GM21529 (cell line): ENCODE results near the gene GPR183.

Source experiments
- ATAC-seq: cut with Tn5 transposase; IDR thresholded peaks from one replicate; pipeline ENCODE4 v1.9.1; 2021; ENCODE audit not compliant: unreplicated experiment

GPR183 gene

DNA sequence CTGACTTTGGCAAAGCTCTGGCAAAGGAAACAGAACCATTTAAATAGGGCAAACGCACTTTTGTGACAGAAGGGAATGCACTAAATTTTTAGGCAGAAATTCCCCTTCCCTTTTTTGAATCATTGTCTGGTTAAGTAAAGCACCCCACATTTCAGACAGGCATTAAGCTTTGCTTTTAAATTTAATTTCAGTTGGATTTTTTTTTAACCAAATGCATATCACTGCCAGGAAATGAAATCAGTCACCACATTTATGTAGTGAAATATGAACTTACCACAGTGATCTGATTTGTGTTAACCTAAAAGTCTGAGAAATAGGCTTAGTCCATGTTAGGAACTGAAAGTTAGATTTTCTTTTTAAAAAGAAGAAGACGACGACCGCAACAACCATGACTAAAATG, 10.8 kb downstream of the GPR183 start:
- ATAC-seq: peak; percentile 59

DNA sequence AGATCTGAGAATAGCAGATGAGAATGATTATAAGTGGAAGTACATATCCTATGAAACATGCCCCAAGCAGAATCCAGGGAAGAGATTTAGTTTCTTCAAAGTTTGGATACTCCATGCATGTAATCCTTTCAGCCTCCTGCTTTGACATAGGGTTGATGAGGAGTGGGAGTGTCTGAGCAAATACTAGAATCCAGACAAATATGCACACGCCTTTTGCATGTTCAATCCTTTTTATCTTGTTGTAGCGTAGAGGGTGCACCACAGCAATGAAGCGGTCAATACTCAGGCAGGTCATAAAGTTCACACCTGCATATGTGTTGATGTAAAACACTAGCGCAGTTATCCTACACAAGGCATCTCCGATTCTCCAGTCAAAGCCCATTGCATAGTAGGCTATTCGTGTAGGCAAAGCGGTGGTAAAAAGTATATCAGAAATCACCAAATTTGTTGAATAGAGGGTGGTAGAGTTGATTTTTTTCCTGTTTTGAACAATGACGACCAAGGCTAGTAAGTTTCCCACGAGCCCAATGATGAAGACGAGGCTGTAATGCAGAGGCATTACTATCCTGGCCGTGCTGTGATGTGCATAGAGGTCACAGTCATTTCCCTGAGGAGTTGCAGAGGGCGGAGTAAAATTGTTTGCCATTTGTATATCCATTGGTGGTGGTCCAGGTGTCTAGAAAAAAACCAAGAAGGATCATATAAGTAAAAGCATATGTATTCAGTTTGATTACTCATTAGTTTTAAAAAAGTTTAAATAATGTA, 11.5 kb downstream of the GPR183 start:
- ATAC-seq: no peak

DNA sequence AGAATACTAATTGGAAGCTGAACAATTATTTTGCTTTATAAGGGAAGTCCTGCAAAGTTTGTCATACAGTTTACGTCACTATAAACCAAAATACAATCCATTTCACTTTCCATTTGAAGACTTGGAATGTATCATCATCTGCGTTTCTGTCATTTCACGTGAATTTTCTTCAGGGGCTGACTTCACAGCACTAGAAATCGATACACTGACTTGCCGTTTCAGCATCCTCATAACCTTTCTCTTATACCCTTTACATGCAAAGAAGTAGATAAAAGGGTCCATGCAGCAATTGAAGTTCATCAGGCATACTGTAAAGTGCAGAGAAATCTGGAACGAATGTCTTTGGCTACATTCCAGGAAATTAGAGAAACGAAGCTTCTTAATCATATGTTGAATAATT, 12.2 kb downstream of the GPR183 start:
- no peak for ATAC-seq

DNA sequence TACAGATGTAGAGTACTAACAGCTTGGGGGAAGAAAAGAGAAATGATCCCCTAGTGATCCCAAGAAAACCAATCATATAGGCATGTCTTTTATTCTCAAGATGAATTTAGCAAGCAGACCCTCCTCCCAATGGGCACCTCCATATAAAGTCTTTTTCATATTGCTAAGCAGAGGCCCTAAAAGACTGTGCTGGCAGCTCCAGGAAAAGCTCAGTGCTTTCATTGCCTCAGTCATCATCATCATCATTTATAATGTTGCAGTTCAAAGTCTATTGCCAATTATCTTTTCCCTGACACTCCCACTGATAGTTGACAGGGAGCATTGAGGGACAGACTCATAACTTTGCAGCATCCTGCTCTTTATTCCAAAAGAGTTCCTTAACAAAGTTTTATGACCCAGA, 13.0 kb downstream of the GPR183 start:
- no peak for ATAC-seq

DNA sequence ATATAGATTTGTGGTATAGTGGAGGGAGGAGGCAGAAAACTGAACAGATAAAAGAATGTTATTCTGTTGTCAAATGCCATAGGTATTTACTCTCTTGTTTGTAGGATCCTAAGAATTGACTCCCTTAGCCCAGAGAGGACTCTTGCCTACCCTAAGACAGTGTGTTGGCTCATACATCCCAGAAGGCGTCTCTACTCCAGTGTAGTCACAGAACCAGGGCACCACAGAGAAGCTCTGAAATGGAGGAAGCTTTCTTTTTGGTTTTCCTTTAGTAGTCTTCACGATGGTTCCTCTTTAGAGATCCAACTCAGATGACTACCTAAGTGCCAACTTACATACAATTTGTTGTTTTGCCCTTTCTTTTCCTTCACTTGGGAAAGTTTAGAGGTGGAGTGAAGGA, 14.0 kb downstream of the GPR183 start:
- ATAC-seq: no peak

DNA sequence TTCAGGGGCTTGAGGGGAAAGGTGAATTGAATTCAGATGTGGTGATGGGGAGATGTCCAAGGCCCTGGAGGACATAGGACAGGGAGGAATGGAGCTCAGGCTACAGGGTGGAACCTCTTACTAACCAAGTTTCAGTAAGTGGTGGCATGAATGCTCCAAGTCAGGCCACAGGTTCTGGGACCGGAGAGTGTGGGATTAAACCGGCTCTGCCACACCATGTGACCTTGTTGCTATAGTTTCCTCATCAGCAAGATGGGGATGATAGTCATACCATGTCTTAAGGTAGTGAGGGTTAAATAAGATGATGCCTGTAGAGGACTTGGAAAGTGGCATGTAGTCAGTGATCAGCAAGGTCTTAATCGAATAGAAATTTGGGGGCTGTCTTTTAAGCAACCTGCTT, 16.3 kb downstream of the GPR183 start:
- ATAC-seq: no peak

DNA sequence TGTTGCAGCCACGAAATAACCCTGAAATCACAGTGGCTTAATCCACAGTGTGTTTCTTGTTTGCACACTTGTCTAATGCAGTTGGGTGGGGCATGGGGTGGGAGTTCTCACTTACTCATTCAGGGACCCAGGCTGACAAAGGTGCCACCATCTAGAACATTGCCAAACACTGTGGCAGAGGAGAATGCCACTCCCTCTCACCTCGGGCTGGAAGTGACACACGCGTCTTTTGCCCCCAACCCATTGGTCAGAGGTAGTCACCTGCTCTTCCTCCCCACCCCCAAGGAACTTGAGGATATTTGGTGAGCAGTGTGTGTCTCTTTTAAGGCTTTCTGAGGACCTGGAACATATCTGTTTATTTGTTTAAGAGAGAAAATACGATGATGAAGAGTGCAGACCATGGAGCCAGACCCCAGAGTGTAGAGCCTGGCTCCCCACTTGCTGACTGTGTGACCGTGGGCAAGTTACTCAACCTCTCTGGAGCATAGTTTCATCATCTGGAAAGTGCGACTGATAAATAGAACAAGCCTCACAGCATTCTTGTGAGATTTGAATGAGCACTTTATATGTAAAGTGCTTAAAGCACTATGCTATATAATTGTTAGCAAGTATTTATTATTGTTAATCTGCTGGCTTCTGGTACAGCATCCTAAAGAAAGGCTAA, 17.4 kb downstream of the GPR183 start:
- no peak for ATAC-seq

DNA sequence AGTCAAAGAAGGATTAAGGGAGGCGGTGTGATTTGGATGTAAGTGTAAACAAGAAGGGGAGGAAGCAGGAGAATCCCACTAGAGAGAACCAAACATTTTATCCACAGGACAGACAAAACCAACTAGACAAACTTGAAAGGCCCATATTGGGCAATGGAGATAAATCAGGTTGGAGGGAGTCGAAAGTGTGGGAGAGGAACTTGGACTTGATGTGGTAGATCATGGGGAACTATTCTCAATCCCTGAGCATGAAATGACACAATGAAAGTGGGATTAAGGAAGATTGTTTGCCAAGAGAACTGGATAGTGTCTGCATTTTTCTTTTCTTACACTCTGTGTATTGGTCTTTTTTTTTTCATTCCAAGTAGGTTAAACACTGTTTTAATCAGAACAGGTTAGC, 17.9 kb downstream of the GPR183 start:
- ATAC-seq: no peak

DNA sequence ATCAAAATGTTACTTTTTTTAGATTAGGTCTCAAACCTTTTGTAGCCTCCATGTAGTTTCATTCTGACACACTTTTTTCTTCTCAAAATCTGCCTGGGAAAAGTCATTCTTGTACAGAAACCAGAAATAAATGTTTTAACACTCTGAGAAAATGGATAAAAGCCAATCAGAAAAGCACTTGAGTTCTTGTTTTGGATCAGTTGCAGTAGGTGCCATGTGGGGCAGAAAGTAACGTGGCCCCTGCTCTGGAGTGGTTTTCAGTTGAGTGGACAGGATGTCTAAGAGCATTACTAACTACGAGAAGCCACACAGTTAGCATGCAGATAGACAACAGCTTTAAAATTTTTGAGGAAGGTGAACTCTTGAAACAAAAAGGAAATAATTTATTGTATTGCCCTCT, 19.1 kb downstream of the GPR183 start:
- ATAC-seq: peak; percentile 91

DNA sequence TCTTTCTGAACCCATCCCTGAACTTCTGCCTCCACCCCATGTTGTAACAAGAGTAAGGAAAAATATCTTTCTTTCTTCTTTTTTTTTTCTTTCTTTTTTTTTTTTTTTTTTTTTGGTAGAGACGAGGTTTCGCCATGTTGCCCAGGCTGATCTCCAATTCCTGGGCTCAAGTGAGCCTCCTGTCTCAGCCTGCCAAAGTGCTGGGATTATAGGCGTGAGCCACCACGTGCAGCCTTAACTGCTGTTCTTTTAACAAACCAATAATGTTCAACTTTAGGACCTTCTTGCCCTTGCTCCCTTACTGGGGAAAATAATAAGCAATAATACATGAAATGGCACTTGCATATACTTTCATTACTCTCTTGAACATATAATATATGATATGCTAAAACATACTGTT, 19.6 kb downstream of the GPR183 start:
- peak; percentile 2 for ATAC-seq

DNA sequence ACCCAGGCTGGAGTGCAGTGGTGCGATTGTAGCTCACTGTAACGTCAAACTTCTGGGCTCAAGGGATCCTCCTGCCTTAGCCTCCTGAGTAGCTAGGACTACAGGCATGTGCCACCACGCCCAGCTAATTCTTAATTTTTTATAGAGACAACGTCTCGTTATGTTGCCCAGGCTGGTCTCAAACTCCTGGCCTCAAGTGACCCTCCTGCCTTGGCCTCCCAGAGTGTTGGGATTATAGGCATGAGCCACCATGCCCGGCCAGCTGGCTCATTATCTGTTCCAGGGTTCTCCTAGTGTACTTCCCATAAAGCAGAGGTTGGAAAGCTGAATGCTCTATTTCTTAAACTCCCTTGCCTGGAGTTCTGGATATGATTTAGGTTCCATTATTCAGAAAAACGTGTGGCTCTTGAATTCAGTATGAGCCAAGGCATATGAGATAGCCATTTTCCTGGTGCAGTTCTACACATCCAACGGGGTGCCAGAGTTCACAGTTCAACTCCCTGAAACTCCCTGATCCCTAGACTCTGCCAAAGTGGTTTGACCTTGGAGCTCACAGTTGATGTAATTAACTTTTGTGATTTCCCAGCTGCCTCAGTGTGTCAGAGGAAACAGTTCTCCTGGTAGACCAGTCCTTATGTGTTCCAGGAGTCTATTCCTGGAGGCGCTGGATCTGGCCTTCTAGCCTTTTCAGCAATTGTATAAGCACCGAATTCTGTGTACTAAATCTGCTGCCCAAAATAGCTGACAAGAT, 21.6 kb downstream of the GPR183 start:
- ATAC-seq: no peak

DNA sequence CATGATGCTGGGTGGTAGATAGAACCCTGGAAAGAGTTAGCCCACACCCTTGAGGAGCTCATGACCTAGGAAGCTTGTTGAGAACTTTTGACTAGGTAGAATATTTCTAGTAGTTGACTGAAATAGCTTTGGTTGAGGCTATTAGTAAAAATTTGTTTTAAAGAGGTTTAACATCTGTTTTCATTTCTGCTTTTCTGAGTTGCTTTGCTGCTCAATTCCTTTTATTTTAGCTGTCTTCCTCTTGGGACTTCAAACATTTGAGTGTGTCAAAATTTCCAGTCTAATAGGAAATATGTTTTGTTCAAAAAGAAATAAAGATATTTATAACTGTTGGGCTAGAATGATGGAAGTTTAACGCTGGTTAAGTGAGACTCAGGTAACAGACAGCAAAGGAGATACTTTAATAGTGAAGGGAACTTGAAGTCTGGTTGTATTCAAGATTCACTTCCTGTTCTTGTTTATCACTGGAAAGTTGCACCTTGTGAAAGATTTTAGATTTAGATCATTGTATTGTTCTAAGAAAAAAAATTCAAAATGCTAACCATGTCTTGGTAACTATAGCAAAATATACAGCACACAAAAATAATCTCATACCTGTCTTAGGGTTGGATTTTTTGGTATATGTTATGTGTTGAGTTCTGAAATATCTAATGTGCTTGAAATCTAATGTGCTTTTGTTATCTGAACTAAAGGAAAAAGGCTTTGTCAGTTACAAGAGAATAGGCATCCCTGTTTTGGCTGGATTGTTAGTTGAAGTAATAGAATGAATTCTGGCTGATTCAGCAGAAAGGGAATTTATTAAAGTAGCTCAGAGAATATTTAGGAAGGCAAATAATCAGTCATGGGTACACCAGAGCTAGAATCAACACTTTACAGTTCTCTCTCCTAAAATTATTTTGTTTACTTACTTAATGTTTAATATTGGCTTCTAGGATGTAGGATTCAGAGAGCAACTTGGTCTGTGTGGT, 24.7 kb downstream of the GPR183 start:
- ATAC-seq: peak; percentile 73

DNA sequence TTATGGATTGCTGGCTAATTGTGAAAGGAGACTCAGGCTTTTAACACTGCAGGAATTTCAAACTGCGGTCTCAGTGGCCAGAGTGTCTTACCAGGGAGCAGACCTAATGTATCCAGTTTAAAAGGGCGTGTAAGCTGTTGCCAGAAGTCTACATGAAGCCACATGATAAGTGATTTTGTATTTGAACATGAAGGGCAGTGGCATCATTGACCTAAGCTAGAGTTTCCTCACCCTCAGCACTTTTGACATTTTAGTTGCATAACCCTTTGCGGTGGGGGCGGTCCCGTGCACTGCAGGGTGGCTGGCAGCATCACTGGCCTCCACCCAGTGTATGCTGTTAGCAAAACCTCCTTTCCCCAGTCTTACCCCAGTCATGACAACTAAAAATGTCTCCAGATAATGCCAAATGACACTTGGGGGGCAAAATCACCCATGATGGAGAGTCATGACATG, 25.4 kb downstream of the GPR183 start:
- ATAC-seq: peak; percentile 75

DNA sequence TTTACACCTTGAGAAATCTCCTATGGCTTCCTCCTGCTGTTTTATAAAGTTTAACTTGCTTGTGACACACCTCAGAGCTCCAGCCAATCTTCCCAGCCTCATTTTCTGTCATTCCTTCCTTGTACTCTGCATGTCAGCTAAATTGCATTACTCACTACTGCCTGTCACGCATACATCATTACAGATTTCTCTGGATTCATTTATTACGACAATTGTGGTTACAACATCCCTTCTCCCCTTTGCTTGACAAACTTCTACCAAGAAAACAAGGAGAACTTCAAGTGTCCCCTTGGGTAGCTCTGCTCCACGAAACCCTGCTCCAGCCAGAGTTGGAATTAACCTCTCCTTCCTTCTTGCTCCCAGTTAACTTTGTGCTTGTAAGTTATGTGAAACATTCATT, 27.0 kb downstream of the GPR183 start:
- ATAC-seq: no peak

DNA sequence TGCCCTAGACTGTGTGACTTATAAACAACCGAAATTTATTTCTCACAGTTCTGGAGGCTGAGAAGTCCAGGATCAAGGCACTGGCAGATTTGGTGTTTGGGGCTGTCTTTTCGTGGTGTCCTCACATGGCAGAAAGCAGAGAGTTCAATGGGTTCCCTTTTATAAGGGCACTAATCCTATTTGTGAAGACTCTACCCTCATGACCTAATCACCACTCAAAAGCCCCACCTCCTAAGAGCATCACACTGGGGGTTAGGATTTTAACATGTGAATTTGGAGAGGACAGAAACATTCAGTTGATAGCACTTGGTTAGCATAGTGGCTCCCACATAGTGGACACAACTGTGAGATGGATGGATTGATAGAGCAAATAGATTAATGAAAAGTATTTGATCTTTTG, 27.6 kb downstream of the GPR183 start:
- no peak for ATAC-seq

DNA sequence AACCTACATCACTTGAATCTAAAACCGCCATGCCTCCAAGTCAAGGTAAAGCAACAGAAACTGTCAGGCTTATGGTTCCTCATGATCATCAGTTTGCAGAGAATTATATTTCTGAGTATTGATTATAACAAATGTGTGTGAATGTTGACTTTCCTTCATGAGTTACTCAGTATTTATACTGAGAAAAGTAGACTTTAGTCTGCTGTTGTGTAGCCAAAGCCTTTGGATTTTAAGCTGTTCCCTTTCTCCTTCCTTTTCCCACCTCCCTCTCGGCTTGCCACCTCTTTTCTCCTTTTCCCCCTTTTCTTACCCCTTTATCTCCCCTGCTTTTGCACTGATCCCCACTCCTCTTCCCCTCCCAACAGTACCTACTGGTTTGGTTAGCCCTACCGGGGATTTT, 28.4 kb downstream of the GPR183 start:
- no peak for ATAC-seq

DNA sequence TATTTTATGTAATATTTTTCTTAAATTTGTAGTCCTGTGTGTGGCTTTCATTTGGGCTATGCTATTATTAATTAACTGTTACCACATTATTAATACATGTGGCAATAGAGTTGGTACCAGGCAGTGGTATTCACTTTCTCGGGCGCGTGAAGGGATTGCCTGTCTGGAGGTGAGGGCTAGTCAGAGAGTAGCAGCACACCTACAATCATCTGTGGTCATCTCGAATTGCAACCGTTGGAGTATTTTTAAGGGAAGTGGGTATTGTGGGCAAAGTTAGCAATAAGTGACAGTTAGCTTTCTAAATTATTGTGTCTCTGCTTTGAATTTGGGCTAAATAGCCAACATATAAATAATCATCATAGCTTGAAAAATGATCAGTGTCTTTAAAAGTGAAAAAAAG, 29.0 kb downstream of the GPR183 start:
- ATAC-seq: no peak

DNA sequence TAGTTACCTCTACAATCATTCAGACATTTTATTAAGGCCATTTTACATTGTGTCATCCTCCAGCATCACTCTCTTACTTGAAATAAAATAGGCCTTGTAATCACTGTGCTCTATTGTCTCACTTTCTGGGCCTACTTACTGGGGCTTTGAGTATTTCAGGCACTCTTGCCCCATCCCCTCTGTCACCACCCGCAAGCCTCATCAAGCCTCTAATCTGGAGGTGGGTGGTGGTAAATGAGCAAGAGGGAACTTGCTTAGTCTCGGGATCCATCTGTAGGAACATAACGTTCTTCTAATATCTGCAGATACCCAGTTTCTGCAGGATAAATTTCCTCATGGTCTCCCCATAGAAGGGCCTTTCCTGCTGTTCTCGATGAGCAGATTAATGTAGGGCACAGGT, 29.6 kb downstream of the GPR183 start:
- no peak for ATAC-seq

DNA sequence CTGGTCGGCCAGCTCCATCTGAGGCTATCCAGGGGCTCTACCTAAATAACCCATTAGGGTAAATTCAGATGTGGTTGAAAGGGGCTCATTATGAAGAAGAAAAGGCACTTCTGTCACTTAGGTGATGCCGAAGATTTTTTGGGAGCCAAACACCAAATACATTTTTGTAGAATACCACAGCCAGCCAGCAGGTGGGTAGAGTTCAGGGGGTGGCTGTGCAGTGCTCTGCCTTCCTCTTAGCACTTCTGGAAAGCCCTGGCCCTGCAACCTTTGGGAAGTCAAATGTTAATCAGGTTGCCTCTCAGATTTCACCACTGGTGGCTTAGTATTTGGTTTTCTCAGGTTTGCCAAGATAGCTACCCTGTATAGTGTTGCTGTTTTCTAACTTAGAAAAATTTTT, 30.5 kb downstream of the GPR183 start:
- no peak for ATAC-seq

DNA sequence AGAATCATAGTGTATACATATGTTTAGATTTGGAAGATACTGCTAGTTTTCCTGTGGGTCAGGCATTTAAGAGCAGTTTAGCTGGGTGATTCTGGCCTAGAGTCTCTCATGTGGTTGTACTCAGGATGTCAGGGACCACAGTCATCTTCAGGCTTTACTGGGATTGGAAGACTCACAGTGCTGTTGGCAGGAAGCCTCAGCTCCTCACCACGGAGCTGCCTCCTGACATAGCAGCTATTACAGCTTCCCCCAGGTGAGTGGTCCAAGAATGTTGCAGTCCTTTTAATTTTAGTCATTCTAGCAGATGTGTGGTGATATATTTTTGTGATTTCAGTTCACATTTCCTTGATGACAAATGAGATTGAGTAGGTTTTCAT, 32.1 kb downstream of the GPR183 start:
- ATAC-seq: peak; percentile 43

DNA sequence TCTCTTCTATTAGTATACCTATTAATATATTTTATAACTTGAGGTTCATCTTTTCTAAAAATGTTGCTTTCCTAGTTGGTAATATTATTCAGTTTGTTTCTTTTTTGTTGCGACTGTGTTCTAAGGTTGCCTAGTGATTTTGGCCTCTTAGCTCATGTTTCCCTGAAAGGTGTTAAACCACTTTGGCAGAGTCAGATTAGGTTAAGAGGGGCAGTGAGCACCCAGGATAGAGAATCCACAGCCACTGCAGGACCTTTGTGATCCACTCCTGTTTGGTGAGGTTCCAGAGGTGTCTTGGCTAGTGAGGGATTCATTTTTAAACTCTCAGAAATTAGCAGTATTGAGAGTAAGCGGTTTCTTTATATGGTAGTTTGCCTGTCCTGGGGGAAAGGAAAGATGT, 34.1 kb downstream of the GPR183 start:
- no peak for ATAC-seq
